Gastroesophageal sphincter (tissue), 3 donors: ENCODE results near the gene KCTD15.

Experiments
- CTCF ChIP-seq, 4 experiments: fragments of 200-600 bp in 2 of 4; fragments of 450-650 bp in 2 of 4; sonication (generic) in 1 of 4; IDR thresholded peaks; one replicate each; pipeline ENCODE4 v1.5.1; 2017 to 2019; ENCODE audit warnings: antibody characterized with exemption in 4 of 4, mild to moderate bottlenecking in 2 of 4, moderate library complexity in 2 of 4
- POLR2A ChIP-seq, 2 donors: fragments of 450-650 bp; IDR thresholded peaks; one replicate each; pipeline ENCODE4 v1.6.1; 2017; ENCODE audit warnings: antibody characterized with exemption in 2 of 2, mild to moderate bottlenecking in 2 of 2, moderate library complexity in 1 of 2

- no peak for TF ChIP-seq CTCF (IDR thresholded peaks at IDR 0.05)
- TF ChIP-seq POLR2A (IDR thresholded peaks at IDR 0.05): no peak
Observed at GRCh38 chr19:33747273-33747672, 49.4 kb upstream of the KCTD15 start.
